Epithelial cell of proximal tubule (primary cell): ENCODE data around the gene ST6GALNAC2. TPM values are rescaled to one million over a fixed set of nuclear protein-coding genes. Genes with fewer than 3 reads are reported as not detected.
A peak's percentile ranks its signal among the peaks of the same experiment; 100 is the strongest.

Source experiments
- DNase-seq: peaks from one replicate; pipeline ENCODE4 v3.0.0-alpha.2; 2011; ENCODE audit warnings: low read depth
- H3K4me3 ChIP-seq: 2 replicates; pipeline ENCODE4 v1.5.1; 2011; ENCODE audit warnings: low read depth, mild to moderate bottlenecking, low read length
- total RNA-seq: library from RNA; depleted of rRNA; stranded (reverse); fragments of >200 nt; gene quantifications from 2 replicates; pipeline ENCODE4 v1.2.3, GENCODE V29; 2015
- TF ChIP-seq, protein P1 (sequence below): conservative IDR thresholded peaks from 2 replicates; pipeline ENCODE4 v1.5.1; 2012; ENCODE audit warnings: low read depth, mild to moderate bottlenecking, low read length

Gene ST6GALNAC2
- total RNA-seq, 1 donor from 2014 or later: 2.9 TPM

DNA sequence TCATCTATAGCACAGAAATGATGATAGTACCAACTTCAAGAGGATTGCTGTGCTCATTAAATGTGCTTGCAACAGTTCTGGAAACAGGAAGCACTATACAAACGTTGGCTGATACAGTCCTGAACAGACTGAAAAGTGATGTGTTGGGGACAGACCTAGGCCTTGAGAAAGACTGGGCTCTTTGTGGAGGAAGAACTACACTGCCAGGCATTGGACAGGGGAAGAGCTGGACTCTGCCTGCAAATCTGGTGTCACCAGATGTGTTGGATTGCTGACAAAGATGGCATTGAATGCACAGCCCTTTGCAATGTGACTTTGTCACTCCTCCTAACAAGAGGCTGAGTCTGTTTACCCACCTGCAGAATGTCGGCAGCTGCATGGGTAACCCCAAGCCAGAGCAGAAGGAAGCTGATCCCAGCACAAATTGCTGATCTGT is 12.4 kb upstream of the ST6GALNAC2 start:
- no peak for DNase-seq
- H3K4me3 ChIP-seq: no peak overlapping the region
- TF ChIP-seq, protein P1, sequence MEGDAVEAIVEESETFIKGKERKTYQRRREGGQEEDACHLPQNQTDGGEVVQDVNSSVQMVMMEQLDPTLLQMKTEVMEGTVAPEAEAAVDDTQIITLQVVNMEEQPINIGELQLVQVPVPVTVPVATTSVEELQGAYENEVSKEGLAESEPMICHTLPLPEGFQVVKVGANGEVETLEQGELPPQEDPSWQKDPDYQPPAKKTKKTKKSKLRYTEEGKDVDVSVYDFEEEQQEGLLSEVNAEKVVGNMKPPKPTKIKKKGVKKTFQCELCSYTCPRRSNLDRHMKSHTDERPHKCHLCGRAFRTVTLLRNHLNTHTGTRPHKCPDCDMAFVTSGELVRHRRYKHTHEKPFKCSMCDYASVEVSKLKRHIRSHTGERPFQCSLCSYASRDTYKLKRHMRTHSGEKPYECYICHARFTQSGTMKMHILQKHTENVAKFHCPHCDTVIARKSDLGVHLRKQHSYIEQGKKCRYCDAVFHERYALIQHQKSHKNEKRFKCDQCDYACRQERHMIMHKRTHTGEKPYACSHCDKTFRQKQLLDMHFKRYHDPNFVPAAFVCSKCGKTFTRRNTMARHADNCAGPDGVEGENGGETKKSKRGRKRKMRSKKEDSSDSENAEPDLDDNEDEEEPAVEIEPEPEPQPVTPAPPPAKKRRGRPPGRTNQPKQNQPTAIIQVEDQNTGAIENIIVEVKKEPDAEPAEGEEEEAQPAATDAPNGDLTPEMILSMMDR: no peak

DNA sequence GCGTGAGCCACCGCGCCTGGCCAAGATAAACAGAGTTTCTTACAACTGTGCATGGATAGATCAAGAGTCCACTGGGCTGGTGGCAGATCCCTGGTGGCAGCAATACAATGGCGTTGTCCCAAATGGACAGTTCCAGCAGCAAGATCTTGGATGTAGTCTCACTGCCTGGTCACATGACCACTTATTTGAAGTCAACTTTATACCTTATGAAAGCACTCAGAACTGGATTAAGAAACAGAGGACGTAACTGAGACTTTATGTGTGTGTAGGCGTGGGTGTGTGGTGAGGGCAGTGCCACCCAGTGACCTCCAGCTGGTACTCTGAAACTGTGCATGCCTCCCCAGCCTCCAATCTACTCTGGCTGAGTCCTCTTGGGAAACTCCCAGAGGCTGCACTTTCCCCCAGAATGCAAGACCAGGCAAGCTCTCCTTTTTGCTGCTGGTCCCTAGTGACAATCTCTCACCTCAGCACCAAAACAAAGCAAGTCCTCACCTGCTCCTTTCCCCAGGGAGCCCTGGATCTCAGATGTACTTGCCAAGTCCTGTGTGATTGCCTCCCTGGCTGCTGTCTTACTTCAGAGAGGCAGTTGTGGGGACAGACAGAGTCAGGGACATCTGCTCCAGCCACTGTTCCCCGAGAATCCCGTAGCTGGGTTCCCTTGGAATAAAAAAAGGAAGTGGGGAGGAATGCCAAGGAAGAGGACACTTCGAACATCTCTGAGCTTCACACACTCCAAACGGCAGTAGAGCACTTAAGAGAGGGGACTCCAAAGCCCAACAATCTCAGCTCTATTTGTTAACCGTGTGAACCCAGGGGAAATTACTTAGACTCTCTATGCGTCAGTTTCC is 11.7 kb upstream of the ST6GALNAC2 start:
- DNase-seq: no peak
- H3K4me3 ChIP-seq: no peak overlapping the region

DNA sequence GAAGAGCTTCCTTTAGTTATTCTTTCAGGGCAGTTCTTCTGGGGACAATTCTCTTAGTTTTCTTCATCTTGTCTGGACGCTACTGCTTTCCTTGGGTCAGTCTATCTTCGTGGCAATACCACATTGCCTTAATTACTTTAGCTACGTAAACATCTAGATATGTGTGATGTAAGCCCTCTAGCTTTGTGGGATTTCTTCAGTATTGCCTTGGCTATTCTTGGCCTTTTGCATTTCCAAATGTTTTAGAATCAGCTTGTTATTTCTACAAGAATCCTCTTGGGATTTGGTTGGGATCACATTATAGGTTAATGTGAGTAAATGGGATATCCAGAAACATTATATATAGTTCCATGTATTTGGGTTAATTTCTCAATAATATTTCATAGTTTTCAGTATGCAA is 9.0 kb upstream of the ST6GALNAC2 start:
- DNase-seq: no peak
- TF ChIP-seq, protein P1: no peak
- no peak overlapping the region for H3K4me3 ChIP-seq

More for the DNA sequence above, 11.7 kb upstream of the ST6GALNAC2 start:
- TF ChIP-seq, protein P1: no peak

DNA sequence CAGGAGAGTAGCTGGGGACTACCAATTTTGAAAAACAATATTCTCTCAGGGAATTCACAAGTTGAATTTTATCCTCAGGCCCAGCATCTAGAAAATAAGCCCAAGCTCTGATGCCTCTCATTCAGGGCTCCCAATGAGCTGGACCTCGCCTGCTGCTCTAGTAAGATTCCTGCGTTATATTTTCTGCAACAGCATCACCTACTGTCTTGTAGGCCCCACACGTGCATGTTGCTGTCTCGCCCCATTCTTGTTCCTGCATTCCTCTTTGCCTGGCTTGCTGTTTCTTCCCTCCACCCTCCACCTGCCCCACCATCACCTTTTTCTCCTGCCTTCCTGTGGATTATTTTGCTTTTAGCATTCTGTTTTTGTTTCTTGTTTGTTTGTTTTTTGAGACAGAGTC is 8.3 kb upstream of the ST6GALNAC2 start:
- no peak overlapping the region for H3K4me3 ChIP-seq
- TF ChIP-seq, protein P1: no peak
- DNase-seq: no peak

DNA sequence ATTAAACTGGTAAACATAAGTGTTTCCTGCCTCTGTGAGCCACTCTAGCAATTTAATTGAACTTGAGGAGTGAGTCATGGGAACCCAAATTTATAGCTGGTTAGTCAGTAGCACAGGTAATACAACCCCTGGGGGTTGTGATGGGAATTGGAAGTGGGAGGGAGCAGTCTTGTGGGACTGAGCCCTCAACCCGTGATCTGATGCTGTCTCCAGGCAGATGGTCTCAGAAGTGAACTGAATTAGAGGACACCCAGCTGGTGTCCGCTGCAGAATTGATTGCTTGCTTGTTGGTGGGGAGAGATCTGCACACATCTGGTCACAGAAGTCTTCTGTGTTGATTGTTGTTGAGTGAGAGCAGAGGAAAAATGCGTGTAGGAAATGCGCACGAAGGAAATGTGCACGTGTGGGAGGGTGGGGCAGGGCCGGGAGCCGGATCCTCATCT is 7.7 kb upstream of the ST6GALNAC2 start:
- no peak overlapping the region for H3K4me3 ChIP-seq
- TF ChIP-seq, protein P1: peak; percentile 6
- no peak for DNase-seq

DNA sequence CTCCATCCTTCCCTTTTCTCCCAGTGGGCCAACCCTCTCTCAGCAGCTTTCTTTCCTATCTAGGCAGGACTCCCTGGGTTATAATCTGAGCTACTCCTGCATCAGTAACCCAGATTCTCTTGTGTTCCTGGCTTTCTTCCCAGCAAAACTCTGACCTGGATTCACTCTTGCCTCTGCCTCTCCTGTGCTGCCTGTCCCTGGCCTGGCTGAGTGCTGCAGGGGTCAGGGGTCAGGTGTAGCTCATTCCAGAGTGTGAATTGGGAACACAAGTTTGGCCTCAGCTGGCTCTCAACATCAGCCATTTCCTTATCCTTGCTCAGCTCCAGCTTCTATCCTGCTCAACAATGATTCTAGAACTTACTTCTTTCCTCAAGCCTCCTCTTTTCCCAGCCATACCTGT is 2.5 kb upstream of the ST6GALNAC2 start:
- DNase-seq: no peak
- TF ChIP-seq, protein P1: no peak
- no peak overlapping the region for H3K4me3 ChIP-seq
